Measurements from ENCODE around the gene SIPA1L3.

The SIPA1L3 gene

GRCh38 chr19:38252941-38253691, 346.1 kb downstream of the SIPA1L3 start:
- peaks cover 21% of the 10 kb centered on the region for H3K27me3 ChIP-seq (ENCODE audit: insufficient read depth, low read length)
- H3K4me1 ChIP-seq (ENCODE audit: insufficient read depth, low read length) = peaks cover 28% of the 10 kb centered on the region
- peak overlapping the region; percentile 36; the same call in 1 of the 2 replicates for H3K27ac ChIP-seq (ENCODE audit: low read depth, low read length)
- no peak overlapping the region for H3K4me3 ChIP-seq (ENCODE audit: low read length)
- 27% methylated on average over 21 of the region's 21 CpGs for WGBS
- H3K9ac ChIP-seq (ENCODE audit: low read depth, low read length) = no peak overlapping the region
- H3K9me3 ChIP-seq (ENCODE audit: insufficient read depth, low read depth, low read length) = no peaks in the 10 kb centered on the region
- no peaks in the 10 kb centered on the region for H3K36me3 ChIP-seq (ENCODE audit: insufficient read depth, low read length)

GRCh38 chr19:38253788-38254187, 346.8 kb downstream of the SIPA1L3 start:
- Histone ChIP-seq H3K4me3 (ENCODE audit: low read length) (no peak overlapping the region), H3K9me3 (ENCODE audit: insufficient read depth, low read depth, low read length) (no peaks in the 10 kb centered on the region), H3K27ac (ENCODE audit: low read depth, low read length) (no peak overlapping the region), H3K4me1 (ENCODE audit: insufficient read depth, low read length) (peaks cover 28% of the 10 kb centered on the region), H3K27me3 (ENCODE audit: insufficient read depth, low read length) (peaks cover 21% of the 10 kb centered on the region), H3K9ac (ENCODE audit: low read depth, low read length) (no peak overlapping the region), H3K36me3 (ENCODE audit: insufficient read depth, low read length) (no peaks in the 10 kb centered on the region)
- 88% methylated on average over 5 of the region's 5 CpGs for WGBS

DNA sequence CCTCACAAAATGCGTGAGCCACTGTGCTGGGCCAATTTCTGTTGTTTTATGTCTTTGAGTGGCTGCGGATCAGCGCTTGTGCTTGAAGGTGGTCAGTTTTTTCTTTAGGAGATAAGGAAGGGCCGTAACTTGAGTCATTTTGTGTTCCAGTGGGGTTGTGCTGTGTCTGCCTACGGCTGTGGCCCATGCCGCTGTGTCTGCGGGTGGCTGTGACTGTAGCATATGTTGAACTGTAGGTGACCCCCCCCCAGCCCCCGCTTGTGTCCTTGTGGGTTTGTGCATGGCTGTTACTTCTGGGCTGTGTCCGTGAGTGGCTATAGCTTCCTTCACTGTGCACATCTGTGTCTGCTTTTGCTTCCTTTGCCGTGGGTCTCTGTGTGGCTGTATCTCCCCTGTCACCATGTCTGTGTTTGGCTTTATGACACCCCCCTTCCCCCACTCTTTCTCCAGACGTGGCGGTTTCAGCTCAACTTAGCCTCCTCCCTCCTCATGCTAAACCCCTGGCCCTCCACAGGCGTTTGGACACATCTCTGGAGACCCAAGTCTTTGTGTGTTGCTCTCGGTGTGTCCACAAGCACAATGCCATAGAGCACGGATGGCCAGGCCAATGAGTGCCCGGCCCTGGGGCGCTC, 348.5 kb downstream of the SIPA1L3 start:
- Histone ChIP-seq H3K36me3 (ENCODE audit: insufficient read depth, low read length) (no peaks in the 10 kb centered on the region), H3K27ac (ENCODE audit: low read depth, low read length) (no peak overlapping the region), H3K9me3 (ENCODE audit: insufficient read depth, low read depth, low read length) (no peaks in the 10 kb centered on the region), H3K27me3 (ENCODE audit: insufficient read depth, low read length) (peaks cover 21% of the 10 kb centered on the region), H3K9ac (ENCODE audit: low read depth, low read length) (peak overlapping the region; percentile 52; the same call in 1 of the 2 replicates), H3K4me3 (ENCODE audit: low read length) (peak overlapping the region; percentile 60), H3K4me1 (ENCODE audit: insufficient read depth, low read length) (peaks cover 28% of the 10 kb centered on the region)
- WGBS = 57% methylated on average over 17 of the region's 17 CpGs

All from HUES64 (cell line).